ENCODE data around the gene ALDH7A1. TPM values are rescaled to one million over a fixed set of nuclear protein-coding genes. Genes with fewer than 3 reads are reported as not detected.

Gene ALDH7A1
- total RNA-seq, 2 donors from 2014 or later = 49.2 to 75.7 TPM

GRCh38 chr5:126579716-126580115 is 15.3 kb downstream of the ALDH7A1 start:
- no peak for TF ChIP-seq CTCF (IDR thresholded peaks at IDR 0.05)
- Histone ChIP-seq H3K9me3 (no peaks in the 10 kb centered on the region), H3K9ac (ENCODE audit: low read depth in 2 of 2, low read length in 2 of 2) (no peak overlapping the region), H3K4me1 (no peaks in the 10 kb centered on the region), H3K27me3 (no peaks in the 10 kb centered on the region), H3K36me3 (no peaks in the 10 kb centered on the region), H3K27ac (no peak overlapping the region), H3K4me3 (no peak overlapping the region)
- intact Hi-C loops (cut with DNase I) = no loop called here
- no peak for DNase-seq

GRCh38 chr5:126577415-126577814 is 17.6 kb downstream of the ALDH7A1 start:
- DNase-seq = no peak
- Histone ChIP-seq H3K4me1 (no peaks in the 10 kb centered on the region), H3K27ac (no peak overlapping the region), H3K36me3 (no peaks in the 10 kb centered on the region), H3K9ac (ENCODE audit: low read depth in 2 of 2, low read length in 2 of 2) (no peak overlapping the region), H3K4me3 (no peak overlapping the region), H3K9me3 (no peaks in the 10 kb centered on the region), H3K27me3 (no peaks in the 10 kb centered on the region)
- TF ChIP-seq CTCF (IDR thresholded peaks at IDR 0.05) = no peak
- intact Hi-C loops (cut with DNase I) = no loop called here

- no peak overlapping the region for H3K4me3 ChIP-seq
- H3K9ac ChIP-seq (ENCODE audit: low read depth in 2 of 2, low read length in 2 of 2) = no peak overlapping the region
- TF ChIP-seq CTCF (IDR thresholded peaks at IDR 0.05) = no peak
- no peaks in the 10 kb centered on the region for H3K36me3 ChIP-seq
- no peaks in the 10 kb centered on the region for H3K27me3 ChIP-seq
- no peaks in the 10 kb centered on the region for H3K4me1 ChIP-seq
- intact Hi-C loops (cut with DNase I) = no loop called here
- DNase-seq = no peak
- H3K27ac ChIP-seq = no peak overlapping the region
- H3K9me3 ChIP-seq = no peaks in the 10 kb centered on the region
These were observed 18.0 kb downstream of the ALDH7A1 start for GRCh38 chr5:126576974-126577373.

GRCh38 chr5:126575644-126576043 is 19.4 kb downstream of the ALDH7A1 start:
- intact Hi-C loops (cut with DNase I) = no loop called here
- H3K36me3 ChIP-seq = no peaks in the 10 kb centered on the region
- H3K9me3 ChIP-seq = no peaks in the 10 kb centered on the region
- H3K27ac ChIP-seq = no peak overlapping the region
- H3K9ac ChIP-seq (ENCODE audit: low read depth in 2 of 2, low read length in 2 of 2) = no peak overlapping the region
- H3K4me1 ChIP-seq = no peaks in the 10 kb centered on the region
- no peak for DNase-seq
- H3K4me3 ChIP-seq = no peak overlapping the region
- no peaks in the 10 kb centered on the region for H3K27me3 ChIP-seq
- TF ChIP-seq CTCF (IDR thresholded peaks at IDR 0.05) = no peak

- Histone ChIP-seq H3K4me1 (no peaks in the 10 kb centered on the region), H3K9me3 (no peaks in the 10 kb centered on the region), H3K4me3 (no peak overlapping the region), H3K9ac (ENCODE audit: low read depth in 2 of 2, low read length in 2 of 2) (no peak overlapping the region), H3K27me3 (no peaks in the 10 kb centered on the region), H3K36me3 (no peaks in the 10 kb centered on the region), H3K27ac (no peak overlapping the region)
- intact Hi-C loops (cut with DNase I) = no loop called here
- no peak for TF ChIP-seq CTCF (IDR thresholded peaks at IDR 0.05)
- DNase-seq = no peak
These were observed 26.7 kb downstream of the ALDH7A1 start for GRCh38 chr5:126568206-126568755.

All from colonic mucosa (tissue), 4 donors.